HepG2 (cell line): ENCODE results near the gene EMID1. TPM values are rescaled to one million over a fixed set of nuclear protein-coding genes. Genes with fewer than 3 reads are reported as not detected.

Experiments
- ATAC-seq: fragments of 200-7000 bp; cut with Tn5 transposase; 3 replicates; pipeline ENCODE4 v1.9.1; 2020; ENCODE audit warnings: mild to moderate bottlenecking, moderate library complexity
- BruUV-seq: library from RNA; stranded (reverse); fragments of 400-500 nt; replicated peaks from 2 replicates; lab custom pipeline; 2021; lab: Mats Ljungman, UMichigan
- CTCF ChIA-PET: fragments of 300-600 bp; formaldehyde crosslinking; extraction: SDS; loops from one replicate; lab custom pipeline; 2021; ENCODE audit warnings: low total read pairs, inconsistent platforms, low intra/inter-chr PET ratio; lab: Yijun Ruan, JAX
- POLR2A ChIA-PET: fragments of 350-600 bp; sonication (Branson Sonifier 250); formaldehyde crosslinking; loops from one replicate; lab custom pipeline; 2020; ENCODE audit warnings: antibody characterized with exemption, inconsistent platforms; lab: Yijun Ruan, JAX
- DNase-seq: peaks from one replicate; pipeline ENCODE4 v3.0.0-alpha.2; 2015; ENCODE audit warnings: low spot score
- FAIRE-seq: peaks from 3 replicates; lab custom pipeline; 2011; peaks lifted over from hg19 to GRCh38; lab: Jason Lieb, UNC
- H2AFZ ChIP-seq: one replicate; pipeline ENCODE4 v1.6.1; 2011; ENCODE audit warnings: low read length, inconsistent platforms
- H3K27ac ChIP-seq: fragments of 300-600 bp; 3 replicates; pipeline ENCODE4 v1.8.0; 2011; ENCODE audit warnings: mixed run types, mild to moderate bottlenecking, mixed read lengths, low read length, inconsistent platforms; ENCODE audit not compliant: insufficient read depth; ENCODE audit errors: extremely low read length
- H3K27me3 ChIP-seq, 2 experiments: fragments of 200-600 bp in 1 of 2; 2 replicates in 1 of 2; 3 replicates in 1 of 2; pipeline versions ENCODE4 v1.6.0 to v1.8.0; 2011; ENCODE audit warnings: low read length in 2 of 2, mild to moderate bottlenecking in 2 of 2, moderate library complexity in 2 of 2, inconsistent platforms in 1 of 2; ENCODE audit not compliant: insufficient read depth in 2 of 2, control insufficient read depth in 1 of 2
- H3K36me3 ChIP-seq, 2 experiments: fragments of 200-600 bp in 1 of 2; replicated peaks in 1 of 2; 2 replicates in 1 of 2; 3 replicates in 1 of 2; pipeline versions ENCODE4 v1.5.1 to v1.8.0; 2011; ENCODE audit warnings: low read length in 2 of 2, inconsistent platforms in 1 of 2; ENCODE audit not compliant: insufficient read depth in 2 of 2, control insufficient read depth in 1 of 2
- H3K4me1 ChIP-seq: 2 replicates; pipeline ENCODE4 v1.5.1; 2012; ENCODE audit warnings: low read length, inconsistent platforms; ENCODE audit not compliant: insufficient read depth
- H3K4me2 ChIP-seq: 2 replicates; pipeline ENCODE4 v1.6.0; 2011; ENCODE audit warnings: low read depth, low read length, inconsistent platforms
- H3K4me3 ChIP-seq, 3 experiments: fragments of 200-600 bp in 1 of 3; sonication (generic), shearing (Covaris generic) in 1 of 3; replicated peaks in 1 of 3; 2 replicates each; pipeline ENCODE4 v1.5.1; 2011 to 2016; ENCODE audit warnings: low read length in 3 of 3, inconsistent platforms in 2 of 3, low read depth in 2 of 3, mild to moderate bottlenecking in 2 of 3, control low read depth in 1 of 3, mixed read lengths in 1 of 3; ENCODE audit not compliant: insufficient read depth in 1 of 3
- H3K79me2 ChIP-seq: one replicate; pipeline ENCODE4 v1.6.1; 2011; ENCODE audit warnings: low read length, inconsistent platforms; ENCODE audit not compliant: insufficient read depth
- H3K9ac ChIP-seq: 2 replicates; pipeline ENCODE4 v1.6.0; 2011; ENCODE audit warnings: mild to moderate bottlenecking, low read depth, low read length, inconsistent platforms; ENCODE audit not compliant: insufficient read depth
- H3K9me3 ChIP-seq: 2 replicates; pipeline ENCODE4 v1.5.1; 2012; ENCODE audit warnings: mild to moderate bottlenecking, low read length
- H4K20me1 ChIP-seq: 2 replicates; pipeline ENCODE4 v1.6.0; 2011; ENCODE audit warnings: inconsistent platforms, mild to moderate bottlenecking, low read length, moderate library complexity; ENCODE audit not compliant: insufficient read depth
- ARNT2 ChIP-seq: sonication (generic); formaldehyde crosslinking; IDR thresholded peaks from 2 replicates; pipeline ENCODE4 v1.8.0; 2022; ENCODE audit warnings: mild to moderate bottlenecking, low read depth, missing genetic modification reagents, moderate library complexity
- KMT2A ChIP-seq: sonication (generic); formaldehyde crosslinking; IDR thresholded peaks from 2 replicates; pipeline ENCODE4 v1.4.0; 2020; ENCODE audit warnings: missing genetic modification reagents
- NBN ChIP-seq: fragments of 450-650 bp; conservative IDR thresholded peaks from 2 replicates; pipeline ENCODE4 v1.6.1; 2017
- NKX3-1 ChIP-seq: sonication (generic); formaldehyde crosslinking; IDR thresholded peaks from 2 replicates; pipeline ENCODE4 v1.5.0; 2020; ENCODE audit warnings: missing genetic modification reagents
- ZBTB14 ChIP-seq: sonication (generic); formaldehyde crosslinking; IDR thresholded peaks from 2 replicates; pipeline ENCODE4 v1.4.0; 2020; ENCODE audit warnings: missing genetic modification reagents
- ZBTB38 ChIP-seq: sonication (generic); formaldehyde crosslinking; IDR thresholded peaks from 2 replicates; pipeline ENCODE4 v1.5.1; 2020; ENCODE audit warnings: mild to moderate bottlenecking, missing genetic modification reagents
- ZNF121 ChIP-seq: sonication (generic); formaldehyde crosslinking; IDR thresholded peaks from 2 replicates; pipeline ENCODE4 v1.5.0; 2020; ENCODE audit warnings: mild to moderate bottlenecking, missing genetic modification reagents
- ZNF17 ChIP-seq: sonication (generic); formaldehyde crosslinking; IDR thresholded peaks from 2 replicates; pipeline ENCODE4 v1.5.0; 2020; ENCODE audit warnings: mild to moderate bottlenecking, missing genetic modification reagents
- ZNF446 ChIP-seq: sonication (generic); formaldehyde crosslinking; IDR thresholded peaks from 2 replicates; pipeline ENCODE4 v1.5.0; 2020; ENCODE audit warnings: mild to moderate bottlenecking, missing genetic modification reagents
- WGBS: methylation state at CpG from one replicate; pipeline ENCODE4 v1.1.6; 2017; ENCODE audit warnings: low lambda C conversion rate; 5-methylcytosine and 5-hydroxymethylcytosine counted together
- in situ Hi-C: cut with HindIII; loops from 2 replicates; pipeline ENCODE4 v1.10.0; 2017; ENCODE audit warnings: low pct_unique_long_range_greater_than_20kb; ENCODE audit not compliant: extremely low pct_ligation_motif_present
- intact Hi-C: fragments of 100-400 bp; cut with micrococcal nuclease; formaldehyde crosslinking; loops from one replicate; pipeline ENCODE4 v1.10.0; 2022; ENCODE audit not compliant: unreplicated experiment
- polyA plus RNA-seq, 8 experiments: library from polyadenylated mRNA; depleted of rRNA in 3 of 8; stranded (reverse) in 7 of 8; unstranded in 1 of 8; fragments of >200 nt; fragmentation: Illumina TruSeq in 4 of 8; extraction: Trizol in 4 of 8; gene quantifications; 2 replicates each; pipeline versions ENCODE4 v1.2.1 to v1.2.3, GENCODE V29; 2011 to 2016; ENCODE audit warnings: low read depth in 4 of 8, missing spikeins in 1 of 8, mixed read lengths in 1 of 8; ENCODE audit not compliant: insufficient read depth in 1 of 8
- total RNA-seq, 5 experiments: library from RNA; depleted of rRNA; stranded (reverse); fragments of >200 nt; fragmentation: Illumina TruSeq; extraction: Trizol; gene quantifications; 2 replicates each; pipeline ENCODE4 v1.2.3, GENCODE V29; 2016; ENCODE audit warnings: low read depth in 1 of 5
- TF ChIP-seq, protein P1 (sequence below): sonication (generic); formaldehyde crosslinking; IDR thresholded peaks from 2 replicates; pipeline ENCODE4 v1.8.0; 2022; ENCODE audit warnings: low read depth, missing genetic modification reagents
- TF ChIP-seq, protein P2 (sequence below): sonication (generic); formaldehyde crosslinking; IDR thresholded peaks from 2 replicates; pipeline ENCODE4 v1.4.0; 2020; ENCODE audit warnings: missing genetic modification reagents

EMID1 gene
- total and polyA plus RNA-seq, 2 of the 13 experiments (the other 11 are each of a cell fraction or from before 2014, with no cell fraction given) = 0.45 to 0.82 TPM

DNA sequence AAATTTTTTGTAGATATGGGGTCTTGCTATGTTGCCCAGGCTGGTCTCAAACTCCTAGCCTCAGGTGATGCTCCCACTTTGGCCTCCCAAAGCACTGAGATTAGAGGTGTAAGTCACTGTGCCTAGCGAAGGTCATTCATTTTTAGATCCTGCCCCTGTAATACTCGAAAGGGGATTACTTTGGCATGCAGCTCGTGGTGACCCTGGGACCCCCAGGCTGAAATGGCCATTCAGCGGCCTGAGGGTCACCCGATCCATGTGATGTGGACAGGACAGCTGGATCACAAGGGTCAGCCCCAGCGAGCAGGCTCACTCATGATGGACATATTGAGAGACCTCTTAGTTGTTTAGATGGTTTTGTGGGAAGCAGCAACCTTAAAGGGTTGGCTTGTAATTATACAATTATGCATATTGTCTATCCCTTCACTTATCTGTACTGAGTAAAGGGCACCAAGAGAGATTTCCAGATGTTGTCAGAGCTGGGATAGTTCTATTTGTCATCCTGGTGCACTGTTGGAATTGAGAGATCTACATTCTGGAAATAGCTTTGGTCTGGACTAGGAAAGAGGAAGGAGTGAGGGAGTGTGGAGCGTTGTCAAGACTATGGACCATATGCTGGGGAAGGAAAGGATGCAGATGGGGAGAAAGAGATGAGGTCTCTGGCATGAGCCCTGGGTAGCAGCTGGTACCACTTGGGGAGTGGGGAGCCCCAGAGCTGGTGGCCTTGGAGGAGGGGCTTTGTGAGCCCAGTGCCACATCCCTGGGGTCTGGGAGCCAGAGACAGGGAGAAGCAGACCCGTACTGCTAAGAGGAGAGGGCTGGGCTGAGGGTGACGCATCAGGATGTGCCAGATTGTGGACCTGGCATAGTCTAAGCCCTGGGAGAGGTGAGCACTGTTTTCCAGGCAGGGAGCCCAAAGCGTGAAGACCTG lies 46.5 kb downstream of the EMID1 start (continued):
- TF ChIP-seq ZNF121 (CRISPR knock-in tag) (no peak), ARNT2 (no peak), NBN (no peak), NKX3-1 (CRISPR knock-in tag) (no peak), KMT2A (CRISPR knock-in tag) (no peak), ZBTB38 (CRISPR knock-in tag) (no peak), ZNF17 (no peak), ZNF446 (CRISPR knock-in tag) (no peak)
- TF ChIP-seq, protein P1, sequence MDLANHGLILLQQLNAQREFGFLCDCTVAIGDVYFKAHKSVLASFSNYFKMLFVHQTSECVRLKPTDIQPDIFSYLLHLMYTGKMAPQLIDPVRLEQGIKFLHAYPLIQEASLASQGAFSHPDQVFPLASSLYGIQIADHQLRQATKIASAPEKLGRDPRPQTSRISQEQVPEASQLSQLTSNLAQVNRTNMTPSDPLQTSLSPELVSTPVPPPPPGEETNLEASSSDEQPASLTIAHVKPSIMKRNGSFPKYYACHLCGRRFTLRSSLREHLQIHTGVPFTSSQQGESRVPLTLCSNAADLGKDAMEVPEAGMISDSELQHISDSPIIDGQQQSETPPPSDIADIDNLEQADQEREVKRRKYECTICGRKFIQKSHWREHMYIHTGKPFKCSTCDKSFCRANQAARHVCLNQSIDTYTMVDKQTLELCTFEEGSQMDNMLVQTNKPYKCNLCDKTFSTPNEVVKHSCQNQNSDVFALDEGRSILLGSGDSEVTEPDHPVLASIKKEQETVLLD (CRISPR knock-in tag) = no peak

GRCh38 chr22:29253561-29254285 lies 48.0 kb downstream of the EMID1 start:
- Histone ChIP-seq H2AFZ (no peak overlapping the region), H3K27ac (no peak overlapping the region), H3K9ac (0 out of 2 replicates have a peak overlapping the region, but pooled peaks have one; percentile 3), H4K20me1 (no peaks in the 10 kb centered on the region), H3K4me1 (peaks cover 11% of the 10 kb centered on the region), H3K27me3 (no peaks in the 10 kb centered on the region), H3K4me3 (no peak overlapping the region; a peak in 1 of 6 replicates), H3K36me3 (no peaks in the 10 kb centered on the region), H3K9me3 (no peaks in the 10 kb centered on the region), H3K4me2 (0 out of 2 replicates have a peak overlapping the region, but pooled peaks have one; percentile 32), H3K79me2 (no peaks in the 10 kb centered on the region)
- CTCF ChIA-PET = no interaction called here
- ATAC-seq (no peak), DNase-seq (no peak), FAIRE-seq (no peak)
- POLR2A ChIA-PET = no interaction called here
- intact Hi-C loops (no loop called here), in situ Hi-C loops (loop anchor here (10.0 kb wide), 1 partner anchor 389 kb away; no protein-coding TSS in a partner anchor)
- no TSS peak for BruUV-seq
- 53% methylated on average over 12 of the region's 14 CpGs for WGBS
- TF ChIP-seq, protein P2, sequence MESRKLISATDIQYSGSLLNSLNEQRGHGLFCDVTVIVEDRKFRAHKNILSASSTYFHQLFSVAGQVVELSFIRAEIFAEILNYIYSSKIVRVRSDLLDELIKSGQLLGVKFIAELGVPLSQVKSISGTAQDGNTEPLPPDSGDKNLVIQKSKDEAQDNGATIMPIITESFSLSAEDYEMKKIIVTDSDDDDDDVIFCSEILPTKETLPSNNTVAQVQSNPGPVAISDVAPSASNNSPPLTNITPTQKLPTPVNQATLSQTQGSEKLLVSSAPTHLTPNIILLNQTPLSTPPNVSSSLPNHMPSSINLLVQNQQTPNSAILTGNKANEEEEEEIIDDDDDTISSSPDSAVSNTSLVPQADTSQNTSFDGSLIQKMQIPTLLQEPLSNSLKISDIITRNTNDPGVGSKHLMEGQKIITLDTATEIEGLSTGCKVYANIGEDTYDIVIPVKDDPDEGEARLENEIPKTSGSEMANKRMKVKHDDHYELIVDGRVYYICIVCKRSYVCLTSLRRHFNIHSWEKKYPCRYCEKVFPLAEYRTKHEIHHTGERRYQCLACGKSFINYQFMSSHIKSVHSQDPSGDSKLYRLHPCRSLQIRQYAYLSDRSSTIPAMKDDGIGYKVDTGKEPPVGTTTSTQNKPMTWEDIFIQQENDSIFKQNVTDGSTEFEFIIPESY = peak; percentile 42; the same call in 1 of the 2 replicates
- TF ChIP-seq ZBTB14 (CRISPR knock-in tag) = no peak
